ENCODE results near the gene SEPTIN6. TPM values are rescaled to one million over a fixed set of nuclear protein-coding genes. Genes with fewer than 3 reads are reported as not detected.
A peak's percentile ranks its signal among the peaks of the same experiment; 100 is the strongest.

Gene SEPTIN6
- total and polyA plus RNA-seq, 2 of the 13 experiments (the other 11 are each of a cell fraction or from before 2014, with no cell fraction given) = 21.7 to 38.3 TPM

DNA sequence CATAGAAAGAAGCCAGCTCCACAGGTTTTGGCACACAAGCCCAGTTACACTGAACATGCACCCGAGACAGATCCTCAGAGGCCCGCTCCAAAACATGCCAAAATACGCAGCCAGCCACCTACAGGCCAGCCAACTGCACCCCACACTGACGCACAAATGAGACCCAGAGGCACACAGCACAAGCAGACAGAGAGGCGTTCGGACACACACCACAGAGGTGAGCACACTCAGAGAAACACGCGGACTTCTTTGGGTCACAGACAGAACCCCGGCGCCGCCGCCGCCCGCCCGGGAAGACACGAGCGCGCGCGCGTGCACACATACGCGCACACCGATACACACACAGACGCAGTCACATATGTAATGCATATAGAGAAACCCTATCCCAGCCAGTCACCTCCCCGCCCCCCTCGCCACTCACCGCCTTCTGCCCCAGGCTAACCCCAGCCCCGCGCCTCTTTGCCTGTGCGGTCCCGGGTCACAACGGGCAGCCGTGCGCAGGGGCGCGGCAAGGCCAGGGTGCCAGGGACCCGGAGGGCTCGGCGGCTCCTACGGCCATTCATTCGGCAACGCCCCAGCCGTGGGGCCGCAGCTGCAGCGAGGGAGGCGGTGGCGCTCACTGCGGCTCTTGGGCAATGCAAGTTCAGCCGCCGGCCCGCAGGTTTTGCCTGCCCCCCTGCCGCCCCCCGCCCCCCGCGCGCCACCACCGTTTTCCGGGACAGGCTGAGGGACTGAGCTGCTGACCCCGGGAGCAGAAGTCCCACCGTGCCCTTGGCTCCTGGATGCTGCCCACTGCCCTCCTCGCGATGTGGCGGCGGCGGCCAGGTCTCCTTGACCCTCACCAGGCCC is 553 bp downstream of the SEPTIN6 start (continued):
- peak; percentile 31; the same call in 1 of the 2 replicates for TF ChIP-seq ZNF687 (CRISPR knock-in tag; IDR thresholded peaks at IDR 0.05)
- TF ChIP-seq ZNF564 (CRISPR knock-in tag; IDR thresholded peaks at IDR 0.05) = 0 out of 2 replicates have a peak, but pooled peaks have one; percentile 41
- peak; percentile 45 for TF ChIP-seq ASH2L (IDR thresholded peaks at IDR 0.05; ENCODE audit: insufficient read length, low read depth, low read length)
- no peak for TF ChIP-seq POLR2A (IDR thresholded peaks at IDR 0.05; ENCODE audit: insufficient read depth in 1 of 2, low read depth in 2 of 2, low read length in 2 of 2)
- no peak for TF ChIP-seq ZNF513 (CRISPR knock-in tag; conservative IDR thresholded peaks at IDR 0.05)
- peak; percentile 1; the same call in 1 of the 2 replicates for TF ChIP-seq NR2C2 (CRISPR knock-in tag; IDR thresholded peaks at IDR 0.05; ENCODE audit: borderline replicate concordance)
- TF ChIP-seq, protein P1, sequence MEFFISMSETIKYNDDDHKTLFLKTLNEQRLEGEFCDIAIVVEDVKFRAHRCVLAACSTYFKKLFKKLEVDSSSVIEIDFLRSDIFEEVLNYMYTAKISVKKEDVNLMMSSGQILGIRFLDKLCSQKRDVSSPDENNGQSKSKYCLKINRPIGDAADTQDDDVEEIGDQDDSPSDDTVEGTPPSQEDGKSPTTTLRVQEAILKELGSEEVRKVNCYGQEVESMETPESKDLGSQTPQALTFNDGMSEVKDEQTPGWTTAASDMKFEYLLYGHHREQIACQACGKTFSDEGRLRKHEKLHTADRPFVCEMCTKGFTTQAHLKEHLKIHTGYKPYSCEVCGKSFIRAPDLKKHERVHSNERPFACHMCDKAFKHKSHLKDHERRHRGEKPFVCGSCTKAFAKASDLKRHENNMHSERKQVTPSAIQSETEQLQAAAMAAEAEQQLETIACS (CRISPR knock-in tag; IDR thresholded peaks at IDR 0.05) = peak; percentile 66

Measured in HepG2 (cell line).